ENCODE measurements around the gene AATK. TPM values are rescaled to one million over a fixed set of nuclear protein-coding genes. Genes with fewer than 3 reads are reported as not detected.

The AATK gene
- total and polyA plus RNA-seq, 4 donors: 9.6 to 54.6 (median 23.7) TPM

- H3K27ac ChIP-seq (ENCODE audit: low read depth in 1 of 2, low read length in 1 of 2): no peak overlapping the region
- H3K9ac ChIP-seq (ENCODE audit: insufficient read depth in 1 of 2, low read length in 2 of 2): no peak overlapping the region
- peaks cover 0 to 11% (median 0%) of the 10 kb centered on the region in 5 donors for H3K4me1 ChIP-seq (ENCODE audit: control insufficient read depth in 5 of 5, insufficient read depth in 5 of 5, low read length in 5 of 5)
- ATAC-seq (ENCODE audit: insufficient read depth, low FRiP score) (no peak), DNase-seq (peak in 1 of 3 donors; percentile 48)
- TF ChIP-seq CTCF (IDR thresholded peaks at IDR 0.05; ENCODE audit: control extremely low read depth, extremely low read depth): no peak
- H3K4me3 ChIP-seq: no peak overlapping the region
- no peaks in the 10 kb centered on the region for H3K27me3 ChIP-seq (ENCODE audit: control insufficient read depth in 3 of 3, insufficient read depth in 3 of 3, low read length in 2 of 3)
- no peaks in the 10 kb centered on the region for H3K9me3 ChIP-seq (ENCODE audit: control insufficient read depth in 4 of 4, insufficient read depth in 3 of 4, low read length in 3 of 4)
- H3K36me3 ChIP-seq (ENCODE audit: control insufficient read depth in 4 of 4, insufficient read depth in 4 of 4, low read length in 4 of 4): peaks cover 0 to 2% (median 0%) of the 10 kb centered on the region in 4 donors
- 69 to 83% methylated on average over 22 to 28 of the region's 28 CpGs for WGBS, 2 donors
These were observed 30.3 kb downstream of the AATK start for GRCh38 chr17:81135505-81136278.

GRCh38 chr17:81134064-81134781 lies 31.8 kb downstream of the AATK start:
- H3K9me3 ChIP-seq (ENCODE audit: control insufficient read depth in 4 of 4, insufficient read depth in 3 of 4, low read length in 3 of 4): no peaks in the 10 kb centered on the region
- DNase-seq (no peak), ATAC-seq (ENCODE audit: insufficient read depth, low FRiP score) (no peak)
- no peak overlapping the region for H3K27ac ChIP-seq (ENCODE audit: low read depth in 1 of 2, low read length in 1 of 2)
- H3K9ac ChIP-seq (ENCODE audit: insufficient read depth in 1 of 2, low read length in 2 of 2): no peak overlapping the region
- H3K36me3 ChIP-seq (ENCODE audit: control insufficient read depth in 4 of 4, insufficient read depth in 4 of 4, low read length in 4 of 4): peaks cover 0 to 2% (median 0%) of the 10 kb centered on the region in 4 donors
- 83 to 87% methylated on average over 26 to 28 of the region's 28 CpGs for WGBS, 2 donors
- H3K27me3 ChIP-seq (ENCODE audit: control insufficient read depth in 3 of 3, insufficient read depth in 3 of 3, low read length in 2 of 3): no peaks in the 10 kb centered on the region
- TF ChIP-seq CTCF (IDR thresholded peaks at IDR 0.05; ENCODE audit: control extremely low read depth, extremely low read depth): no peak
- H3K4me3 ChIP-seq: no peak overlapping the region
- peaks cover 0 to 15% (median 0%) of the 10 kb centered on the region in 5 donors for H3K4me1 ChIP-seq (ENCODE audit: control insufficient read depth in 5 of 5, insufficient read depth in 5 of 5, low read length in 5 of 5)

- DNase-seq: no peak
- H3K4me3 ChIP-seq: no peak overlapping the region
- peaks cover 0 to 7% (median 0%) of the 10 kb centered on the region in 4 donors for H3K36me3 ChIP-seq (ENCODE audit: control insufficient read depth in 4 of 4, insufficient read depth in 4 of 4, low read length in 4 of 4)
- 75 to 92% methylated on average over 22 of the region's 22 CpGs for WGBS, 2 donors
- peak overlapping the region in 1 of 2 donors; percentile 88 for H3K27ac ChIP-seq (ENCODE audit: low read depth in 1 of 2, low read length in 1 of 2)
- H3K27me3 ChIP-seq (ENCODE audit: control insufficient read depth in 3 of 3, insufficient read depth in 3 of 3, low read length in 2 of 3): no peaks in the 10 kb centered on the region
- no peaks in the 10 kb centered on the region for H3K9me3 ChIP-seq (ENCODE audit: control insufficient read depth in 4 of 4, insufficient read depth in 3 of 4, low read length in 3 of 4)
- no peak overlapping the region for H3K9ac ChIP-seq (ENCODE audit: insufficient read depth in 1 of 2, low read length in 2 of 2)
- no peak for ATAC-seq (ENCODE audit: insufficient read depth, low FRiP score)
- no peak for TF ChIP-seq CTCF (IDR thresholded peaks at IDR 0.05; ENCODE audit: control extremely low read depth, extremely low read depth)
- peaks cover 0 to 19% (median 0%) of the 10 kb centered on the region in 5 donors for H3K4me1 ChIP-seq (ENCODE audit: control insufficient read depth in 5 of 5, insufficient read depth in 5 of 5, low read length in 5 of 5)
These were observed 33.0 kb downstream of the AATK start for GRCh38 chr17:81132770-81133723.
